Keratinocyte (primary cell): Measurements from ENCODE around the gene PCBD2.

Experiments used
- EZH2 ChIP-seq: IDR thresholded peaks from one replicate; pipeline ENCODE4 v1.6.1; 2012; ENCODE audit warnings: inconsistent platforms, mild to moderate bottlenecking, low read length, moderate library complexity
- TF ChIP-seq, protein P1 (sequence below), 3 experiments: IDR thresholded peaks in 1 of 3; conservative IDR thresholded peaks in 1 of 3; optimal IDR thresholded peaks in 1 of 3; 2 replicates in 2 of 3; 3 replicates in 1 of 3; pipeline versions ENCODE3 to v1.5.1; 2011; ENCODE audit warnings: low read length in 3 of 3, mild to moderate bottlenecking in 3 of 3, moderate library complexity in 2 of 3, control low read depth in 1 of 3, inconsistent platforms in 1 of 3; ENCODE audit not compliant: insufficient read depth in 2 of 3; ENCODE audit errors: extremely low read depth in 1 of 3

DNA sequence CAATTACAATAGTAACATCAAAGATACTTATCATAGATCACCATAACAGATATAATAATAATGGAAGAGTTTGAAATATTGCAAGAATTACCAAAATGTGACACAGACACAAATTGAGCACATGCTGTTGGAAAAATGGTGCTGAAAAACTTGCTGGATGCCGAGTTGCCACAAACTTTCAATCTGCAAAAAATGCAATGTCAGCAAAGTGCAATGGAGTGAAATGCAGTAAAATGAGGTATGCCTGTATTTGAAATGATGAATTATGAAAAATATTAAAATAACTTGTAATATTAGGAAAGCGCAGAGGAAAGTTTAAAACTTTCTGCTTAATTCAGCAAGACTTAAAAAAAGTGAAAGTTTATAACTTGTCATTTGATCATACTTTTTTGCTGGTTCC, 12.0 kb upstream of the PCBD2 start:
- TF ChIP-seq, protein P1, sequence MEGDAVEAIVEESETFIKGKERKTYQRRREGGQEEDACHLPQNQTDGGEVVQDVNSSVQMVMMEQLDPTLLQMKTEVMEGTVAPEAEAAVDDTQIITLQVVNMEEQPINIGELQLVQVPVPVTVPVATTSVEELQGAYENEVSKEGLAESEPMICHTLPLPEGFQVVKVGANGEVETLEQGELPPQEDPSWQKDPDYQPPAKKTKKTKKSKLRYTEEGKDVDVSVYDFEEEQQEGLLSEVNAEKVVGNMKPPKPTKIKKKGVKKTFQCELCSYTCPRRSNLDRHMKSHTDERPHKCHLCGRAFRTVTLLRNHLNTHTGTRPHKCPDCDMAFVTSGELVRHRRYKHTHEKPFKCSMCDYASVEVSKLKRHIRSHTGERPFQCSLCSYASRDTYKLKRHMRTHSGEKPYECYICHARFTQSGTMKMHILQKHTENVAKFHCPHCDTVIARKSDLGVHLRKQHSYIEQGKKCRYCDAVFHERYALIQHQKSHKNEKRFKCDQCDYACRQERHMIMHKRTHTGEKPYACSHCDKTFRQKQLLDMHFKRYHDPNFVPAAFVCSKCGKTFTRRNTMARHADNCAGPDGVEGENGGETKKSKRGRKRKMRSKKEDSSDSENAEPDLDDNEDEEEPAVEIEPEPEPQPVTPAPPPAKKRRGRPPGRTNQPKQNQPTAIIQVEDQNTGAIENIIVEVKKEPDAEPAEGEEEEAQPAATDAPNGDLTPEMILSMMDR (optimal IDR thresholded peaks at IDR 0.05 in 1 of 3, IDR thresholded peaks at IDR 0.05 in 1 of 3, conservative IDR thresholded peaks at IDR 0.05 in 1 of 3; ENCODE audit: extremely low read depth in 1 of 3, insufficient read depth in 2 of 3, low read length in 3 of 3): no peak
- no peak for TF ChIP-seq EZH2
